K562 (cell line): ENCODE data around the gene CYBRD1. TPM values are rescaled to one million over a fixed set of nuclear protein-coding genes. Genes with fewer than 3 reads are reported as not detected.
A peak's percentile ranks its signal among the peaks of the same experiment; 100 is the strongest.

ENCODE experiments used
- ATAC-seq: fragments of 200-7000 bp; cut with Tn5 transposase; 3 replicates; pipeline ENCODE4 v1.9.1; 2020; ENCODE audit warnings: moderate library complexity
- BruUV-seq: library from RNA; stranded (reverse); fragments of 400-500 nt; replicated peaks from 2 replicates; lab custom pipeline; 2021; lab: Mats Ljungman, UMichigan
- CTCF ChIA-PET: fragments of 300-600 bp; formaldehyde crosslinking; extraction: SDS; loops from one replicate; lab custom pipeline; 2021; ENCODE audit warnings: low intra/inter-chr PET ratio; lab: Yijun Ruan, JAX
- POLR2A ChIA-PET: fragments of 300-600, 350-650 bp; sonication (Branson Sonifier 250); formaldehyde crosslinking; extraction: SDS; loops from one replicate; lab custom pipeline; 2021; ENCODE audit warnings: antibody characterized with exemption, inconsistent platforms; lab: Yijun Ruan, JAX
- DNase-seq, 4 experiments: peaks; one replicate each; pipeline versions ENCODE4 v3.0.0 to v3.0.0-alpha.2; 2011 to 2018; ENCODE audit warnings: low spot score in 3 of 4, mixed read lengths in 3 of 4; ENCODE audit errors: extremely low read depth in 1 of 4
- FAIRE-seq: peaks from 2 replicates; lab custom pipeline; 2011; peaks lifted over from hg19 to GRCh38; lab: Jason Lieb, UNC
- H2AFZ ChIP-seq: 2 replicates; pipeline ENCODE4 v1.6.0; 2011; ENCODE audit warnings: low read depth, low read length, control low read depth, inconsistent platforms
- H3K27ac ChIP-seq: fragments of 200-600 bp; 3 replicates; pipeline ENCODE4 v1.8.0; 2011; ENCODE audit warnings: low read depth, mild to moderate bottlenecking, control low read depth, inconsistent platforms, low read length, moderate library complexity, mixed read lengths; ENCODE audit errors: extremely low read depth
- H3K27me3 ChIP-seq, 2 experiments: fragments of 300-600 bp in 1 of 2; 2 replicates in 1 of 2; 3 replicates in 1 of 2; pipeline versions ENCODE4 v1.6.0 to v1.8.0; 2011; ENCODE audit warnings: inconsistent platforms in 2 of 2, low read length in 2 of 2, mild to moderate bottlenecking in 1 of 2, mixed read lengths in 1 of 2, moderate library complexity in 1 of 2; ENCODE audit not compliant: control insufficient read depth in 2 of 2, insufficient read depth in 2 of 2
- H3K36me3 ChIP-seq: fragments of 300-600 bp; 3 replicates; pipeline ENCODE4 v1.8.0; 2011; ENCODE audit warnings: mild to moderate bottlenecking, low read length, inconsistent platforms; ENCODE audit not compliant: control insufficient read depth, insufficient read depth
- H3K4me1 ChIP-seq, 2 experiments: fragments of 200-600 bp in 1 of 2; replicated peaks in 1 of 2; 2 replicates in 1 of 2; 3 replicates in 1 of 2; pipeline versions ENCODE4 v1.5.1 to v1.8.0; 2011; ENCODE audit warnings: inconsistent platforms in 2 of 2, low read length in 2 of 2, mild to moderate bottlenecking in 1 of 2, mixed read lengths in 1 of 2, moderate library complexity in 1 of 2; ENCODE audit not compliant: control insufficient read depth in 2 of 2, insufficient read depth in 2 of 2
- H3K4me2 ChIP-seq: 2 replicates; pipeline ENCODE4 v1.6.1; 2011; ENCODE audit warnings: low read length, control low read depth, inconsistent platforms, mixed read lengths; ENCODE audit not compliant: insufficient read depth
- H3K4me3 ChIP-seq: fragments of 200-600 bp; sonication (generic), shearing (Covaris generic); 2 replicates; pipeline ENCODE4 v1.5.1; 2016; ENCODE audit warnings: control low read depth, inconsistent platforms
- H3K79me2 ChIP-seq: fragments of 200-600 bp; 3 replicates; pipeline ENCODE4 v1.8.0; 2011; ENCODE audit warnings: low read length, inconsistent platforms; ENCODE audit not compliant: control insufficient read depth, insufficient read depth
- H3K9ac ChIP-seq, 2 experiments: 2 replicates each; pipeline versions ENCODE4 v1.6.0 to v1.6.1; 2011; ENCODE audit warnings: low read depth in 2 of 2, low read length in 2 of 2, control low read depth in 1 of 2, inconsistent platforms in 1 of 2, mild to moderate bottlenecking in 1 of 2, mixed read lengths in 1 of 2; ENCODE audit not compliant: insufficient read depth in 1 of 2
- H3K9me1 ChIP-seq: one replicate; pipeline ENCODE4 v1.6.0; 2011; ENCODE audit warnings: inconsistent platforms, mild to moderate bottlenecking, low read length, moderate library complexity; ENCODE audit not compliant: control insufficient read depth, insufficient read depth
- H3K9me3 ChIP-seq: replicated peaks from 2 replicates; pipeline ENCODE4 v1.5.1; 2011; ENCODE audit warnings: low read depth, low read length, inconsistent platforms; ENCODE audit not compliant: control insufficient read depth, insufficient read depth
- H4K20me1 ChIP-seq: replicated peaks from 2 replicates; pipeline ENCODE4 v1.6.1; 2011; ENCODE audit warnings: low read length, inconsistent platforms, mixed read lengths; ENCODE audit not compliant: control insufficient read depth, insufficient read depth
- ESRRA ChIP-seq: fragments of 450-650 bp; IDR thresholded peaks from 2 replicates; pipeline ENCODE4 v1.6.1; 2014; ENCODE audit warnings: low read depth, mild to moderate bottlenecking, moderate library complexity, borderline replicate concordance
- FOXA3 ChIP-seq, 2 experiments: fragments of 450-650 bp in 1 of 2; sonication (generic) in 1 of 2; formaldehyde crosslinking; IDR thresholded peaks in 1 of 2; conservative IDR thresholded peaks in 1 of 2; 2 replicates each; pipeline versions ENCODE4 v1.4.0 to v1.8.0; 2020 to 2022; ENCODE audit warnings: mild to moderate bottlenecking in 2 of 2, missing genetic modification reagents in 1 of 2
- GATA2 ChIP-seq: sonication (generic); formaldehyde crosslinking; IDR thresholded peaks from 2 replicates; pipeline ENCODE4 v1.4.0; 2020; ENCODE audit warnings: mild to moderate bottlenecking, missing genetic modification reagents
- KDM1A ChIP-seq, 2 experiments: fragments of 450-650 bp; IDR thresholded peaks; 2 replicates each; pipeline ENCODE4 v1.6.1; 2016; ENCODE audit warnings: mild to moderate bottlenecking in 2 of 2
- PHB2 ChIP-seq: fragments of 450-650 bp; IDR thresholded peaks from 2 replicates; pipeline ENCODE4 v1.6.1; 2017; ENCODE audit warnings: low read depth
- PRDM10 ChIP-seq: fragments of 450-650 bp; IDR thresholded peaks from 2 replicates; pipeline ENCODE4 v1.6.1; 2018; ENCODE audit not compliant: partially characterized antibody
- PTRF ChIP-seq: fragments of 450-650 bp; IDR thresholded peaks from 2 replicates; pipeline ENCODE4 v1.6.1; 2016; ENCODE audit warnings: mild to moderate bottlenecking, missing genetic modification characterization, missing compliant biosample characterization
- RBM25 ChIP-seq: fragments of 200-400 bp; formaldehyde crosslinking; IDR thresholded peaks from 2 replicates; pipeline ENCODE4 v1.6.1; 2018; ENCODE audit warnings: low read length, low read depth, moderate library complexity; ENCODE audit not compliant: severe bottlenecking
- SAFB ChIP-seq: fragments of 200-400 bp; formaldehyde crosslinking; IDR thresholded peaks from 2 replicates; pipeline ENCODE4 v1.6.1; 2017; ENCODE audit warnings: low read depth, low read length, borderline replicate concordance
- SMARCE1 ChIP-seq: fragments of 450-650 bp; IDR thresholded peaks from 2 replicates; pipeline ENCODE4 v1.7.1; 2016; ENCODE audit warnings: mild to moderate bottlenecking
- SMC3 ChIP-seq: conservative IDR thresholded peaks from 2 replicates; pipeline ENCODE4 v1.6.1; 2011; ENCODE audit warnings: low read depth, low read length, improper control_type of control experiment; ENCODE audit not compliant: insufficient read depth
- SP2 ChIP-seq: IDR thresholded peaks from 2 replicates; pipeline ENCODE4 v1.6.1; 2011; ENCODE audit warnings: mild to moderate bottlenecking, low read depth, low read length, moderate library complexity; ENCODE audit not compliant: poor library complexity, severe bottlenecking; ENCODE audit errors: extremely low read depth
- TRIM24 ChIP-seq, 2 experiments: fragments of 450-650 bp; IDR thresholded peaks; 2 replicates each; pipeline ENCODE4 v1.6.1; 2016
- ZBTB49 ChIP-seq: sonication (generic); formaldehyde crosslinking; IDR thresholded peaks from 2 replicates; pipeline ENCODE4 v1.8.0; 2022; ENCODE audit warnings: missing genetic modification reagents, mild to moderate bottlenecking, borderline replicate concordance
- WGBS: fragments of 100-300 bp; shearing (Covaris generic); methylation state at CpG from one replicate; pipeline ENCODE4 v1.1.6; 2016; ENCODE audit warnings: low coverage, mixed read lengths; ENCODE audit not compliant: insufficient coverage; ENCODE audit errors: missing lambda C conversion rate; 5-methylcytosine and 5-hydroxymethylcytosine counted together
- in situ Hi-C: fragments of 300-500 bp; cut with MboI; formaldehyde crosslinking; loops from 4 replicates; pipeline ENCODE4 v1.15.0; 2018; ENCODE audit warnings: inconsistent platforms, mixed read lengths
- intact Hi-C: fragments of 100-400 bp; cut with micrococcal nuclease; formaldehyde crosslinking; loops from 2 replicates; pipeline ENCODE4 v1.14.2; 2022
- polyA plus RNA-seq, 8 experiments: library from polyadenylated mRNA; depleted of rRNA in 4 of 8; stranded (reverse) in 5 of 8; unstranded in 3 of 8; fragments of >200 nt; fragmentation: Nextera tagmentation in 2 of 8; fragmentation: Illumina TruSeq in 1 of 8; extraction: Ambion mirVana in 2 of 8; extraction: Trizol in 1 of 8; gene quantifications; 2 replicates each; pipeline versions ENCODE4 v1.2.1 to v1.2.3, GENCODE V29; 2011 to 2014; ENCODE audit warnings: inconsistent platforms in 1 of 8, missing spikeins in 1 of 8
- total RNA-seq, 7 experiments: library from RNA; depleted of rRNA in 6 of 7; stranded (reverse); fragments of >200 nt in 6 of 7; fragmentation: Illumina TruSeq in 2 of 7; extraction: Trizol in 2 of 7; gene quantifications; 2 replicates each; pipeline versions ENCODE4 v1.2.1 to v1.2.3, GENCODE V29; 2011 to 2021; ENCODE audit warnings: low replicate concordance in 1 of 7

CYBRD1 gene
- total and polyA plus RNA-seq, 9 of the 15 experiments (the other 6 are each of a cell fraction or from before 2014, with no cell fraction given), result 9.6 to 22.4 (median 15.6) TPM

GRCh38 chr2:171564463-171564862 lies 42.2 kb downstream of the CYBRD1 start:
- WGBS, result 26% methylated on average over 5 of the region's 5 CpGs
- ATAC-seq (no peak; the same call in 2 of the 3 replicates), DNase-seq (no peak), FAIRE-seq (no peak)
- Histone ChIP-seq H3K9me3 (no peaks in the 10 kb centered on the region), H3K27ac (no peak overlapping the region), H3K4me3 (no peak overlapping the region), H4K20me1 (no peaks in the 10 kb centered on the region), H3K27me3 (no peaks in the 10 kb centered on the region), H3K79me2 (no peaks in the 10 kb centered on the region), H3K4me2 (no peak overlapping the region), H3K9me1 (no peaks in the 10 kb centered on the region), H3K36me3 (no peaks in the 10 kb centered on the region), H3K4me1 (no peaks in the 10 kb centered on the region), H3K9ac (no peak overlapping the region), H2AFZ (no peak overlapping the region)
- POLR2A ChIA-PET, result interaction anchor here (1.1 kb wide), 1 partner anchor 12 kb away, joined by 3 read pairs; no protein-coding TSS in a partner anchor
- in situ Hi-C loops (no loop called here), intact Hi-C loops (no loop called here)
- BruUV-seq, result no TSS peak
- CTCF ChIA-PET, result no interaction called here
- TF ChIP-seq PRDM10 (no peak), SMARCE1 (peak; percentile 18; the same call in 1 of the 2 replicates), KDM1A (IDR thresholded peaks at IDR 0.05) (no peak), ZBTB49 (CRISPR knock-in tag) (no peak), FOXA3 (CRISPR knock-in tag; conservative IDR thresholded peaks at IDR 0.05 in 1 of 2, IDR thresholded peaks at IDR 0.05 in 1 of 2) (no peak; a peak in 1 of 4 replicates), SAFB (no peak), SP2 (no peak), PHB2 (no peak), RBM25 (peak; percentile 3), SMC3 (no peak), PTRF (no peak), ESRRA (no peak), TRIM24 (IDR thresholded peaks at IDR 0.05) (peak in 1 of 2 experiments; percentile 37; a peak in 1 of 4 replicates), GATA2 (CRISPR knock-in tag) (peak; percentile 59)
